ENCODE data around the gene JMJD8.
A peak's percentile ranks its signal among the peaks of the same experiment; 100 is the strongest.

JMJD8 gene

DNA sequence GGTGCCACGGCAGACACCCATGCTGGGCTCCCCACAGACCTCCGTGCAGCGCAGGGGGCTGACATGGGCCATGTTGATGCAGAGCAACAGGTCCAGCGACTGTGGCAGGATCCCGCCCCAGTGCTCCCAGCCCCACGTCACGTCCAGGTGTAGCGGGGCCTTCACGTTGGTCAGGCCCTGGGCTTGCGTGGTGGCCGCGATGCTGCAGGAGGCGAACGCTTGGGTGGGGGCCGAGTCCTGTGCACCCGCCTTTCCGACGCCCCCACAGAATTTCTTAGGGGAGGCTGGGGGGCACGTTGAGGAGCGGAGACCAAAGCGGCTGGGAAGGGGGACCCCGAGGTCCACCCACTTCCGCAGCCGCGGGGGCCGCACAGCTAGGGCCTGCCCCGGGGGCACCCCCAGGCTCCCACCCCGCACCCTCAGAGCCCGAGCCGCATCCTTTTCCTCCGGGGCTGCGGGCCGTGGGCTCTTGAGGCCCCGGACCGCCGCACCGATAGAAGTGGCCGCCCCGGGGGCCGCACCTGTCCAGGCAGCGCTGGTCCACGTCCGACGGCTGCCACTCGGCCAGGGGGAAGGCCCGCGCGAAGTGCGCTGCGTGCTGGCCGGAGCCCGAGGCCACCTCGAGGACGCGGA, 48.4 kb downstream of the JMJD8 start:
- TF ChIP-seq, protein P1, sequence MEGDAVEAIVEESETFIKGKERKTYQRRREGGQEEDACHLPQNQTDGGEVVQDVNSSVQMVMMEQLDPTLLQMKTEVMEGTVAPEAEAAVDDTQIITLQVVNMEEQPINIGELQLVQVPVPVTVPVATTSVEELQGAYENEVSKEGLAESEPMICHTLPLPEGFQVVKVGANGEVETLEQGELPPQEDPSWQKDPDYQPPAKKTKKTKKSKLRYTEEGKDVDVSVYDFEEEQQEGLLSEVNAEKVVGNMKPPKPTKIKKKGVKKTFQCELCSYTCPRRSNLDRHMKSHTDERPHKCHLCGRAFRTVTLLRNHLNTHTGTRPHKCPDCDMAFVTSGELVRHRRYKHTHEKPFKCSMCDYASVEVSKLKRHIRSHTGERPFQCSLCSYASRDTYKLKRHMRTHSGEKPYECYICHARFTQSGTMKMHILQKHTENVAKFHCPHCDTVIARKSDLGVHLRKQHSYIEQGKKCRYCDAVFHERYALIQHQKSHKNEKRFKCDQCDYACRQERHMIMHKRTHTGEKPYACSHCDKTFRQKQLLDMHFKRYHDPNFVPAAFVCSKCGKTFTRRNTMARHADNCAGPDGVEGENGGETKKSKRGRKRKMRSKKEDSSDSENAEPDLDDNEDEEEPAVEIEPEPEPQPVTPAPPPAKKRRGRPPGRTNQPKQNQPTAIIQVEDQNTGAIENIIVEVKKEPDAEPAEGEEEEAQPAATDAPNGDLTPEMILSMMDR (conservative IDR thresholded peaks at IDR 0.05), result no peak
- H3K27ac ChIP-seq, result peak overlapping the region; percentile 86

DNA sequence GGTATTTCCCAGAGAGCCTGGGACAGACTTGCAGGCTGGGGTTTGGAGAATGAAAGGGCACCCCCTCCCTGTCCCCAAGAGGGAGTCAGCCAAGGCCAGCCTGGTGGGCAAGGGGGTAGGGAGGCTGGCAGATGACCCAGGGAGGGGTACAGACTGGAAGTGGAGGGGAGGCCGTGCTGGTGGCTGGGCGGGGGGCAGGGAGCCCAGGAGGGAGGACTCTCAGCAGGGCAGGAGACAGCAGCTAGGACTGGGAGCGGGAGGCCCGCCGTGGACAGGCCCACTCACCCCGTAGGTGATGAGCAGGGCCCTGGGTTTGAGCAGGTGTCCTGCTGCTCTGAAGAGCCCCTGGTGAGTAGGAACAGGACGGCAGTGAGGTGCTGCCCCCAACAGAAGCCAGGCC, 49.1 kb downstream of the JMJD8 start:
- peak overlapping the region; percentile 86; the same call in 1 of the 2 replicates for H3K27ac ChIP-seq
- TF ChIP-seq, protein P1 (conservative IDR thresholded peaks at IDR 0.05), result no peak

DNA sequence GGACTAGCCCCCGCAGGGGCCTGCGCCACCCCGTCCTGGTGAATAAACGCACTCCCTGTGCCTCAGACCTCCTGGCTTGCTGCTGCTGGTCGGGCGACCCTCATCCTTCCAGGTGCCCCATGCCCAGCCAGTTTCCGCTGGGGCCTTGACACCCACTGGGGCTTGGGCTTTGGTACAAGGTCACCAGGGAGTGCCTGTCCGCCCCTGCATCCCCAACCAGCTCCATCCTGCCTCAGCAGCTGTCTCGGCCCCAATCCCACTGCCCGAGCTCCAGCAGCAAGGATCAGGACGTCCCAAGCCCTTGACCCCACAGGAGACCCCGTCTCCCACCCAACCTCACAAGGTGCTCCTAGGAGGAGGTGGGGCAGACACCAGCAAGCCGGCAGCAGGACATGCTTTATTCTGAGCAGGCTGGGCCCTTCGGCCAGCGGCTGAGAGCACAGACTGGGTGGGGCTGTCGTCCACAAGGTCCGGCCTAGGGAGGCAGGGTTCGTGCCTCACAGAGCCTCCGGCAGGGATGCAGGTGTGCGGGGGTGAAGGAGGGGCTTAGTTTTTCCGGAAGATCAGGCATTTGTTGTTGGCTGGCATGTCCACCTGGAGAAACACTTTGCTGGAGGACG, 50.0 kb downstream of the JMJD8 start:
- no peak overlapping the region for H3K27ac ChIP-seq
- TF ChIP-seq, protein P1 (conservative IDR thresholded peaks at IDR 0.05), result no peak

DNA sequence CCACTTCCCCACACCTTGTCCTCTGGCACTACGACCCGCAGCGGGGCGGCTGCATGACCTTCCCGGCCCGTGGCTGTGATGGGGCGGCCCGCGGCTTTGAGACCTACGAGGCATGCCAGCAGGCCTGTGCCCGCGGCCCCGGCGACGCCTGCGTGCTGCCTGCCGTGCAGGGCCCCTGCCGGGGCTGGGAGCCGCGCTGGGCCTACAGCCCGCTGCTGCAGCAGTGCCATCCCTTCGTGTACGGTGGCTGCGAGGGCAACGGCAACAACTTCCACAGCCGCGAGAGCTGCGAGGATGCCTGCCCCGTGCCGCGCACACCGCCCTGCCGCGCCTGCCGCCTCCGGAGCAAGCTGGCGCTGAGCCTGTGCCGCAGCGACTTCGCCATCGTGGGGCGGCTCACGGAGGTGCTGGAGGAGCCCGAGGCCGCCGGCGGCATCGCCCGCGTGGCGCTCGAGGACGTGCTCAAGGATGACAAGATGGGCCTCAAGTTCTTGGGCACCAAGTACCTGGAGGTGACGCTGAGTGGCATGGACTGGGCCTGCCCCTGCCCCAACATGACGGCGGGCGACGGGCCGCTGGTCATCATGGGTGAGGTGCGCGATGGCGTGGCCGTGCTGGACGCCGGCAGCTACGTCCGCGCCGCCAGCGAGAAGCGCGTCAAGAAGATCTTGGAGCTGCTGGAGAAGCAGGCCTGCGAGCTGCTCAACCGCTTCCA, 50.6 kb downstream of the JMJD8 start:
- no peak overlapping the region for H3K27ac ChIP-seq
- TF ChIP-seq, protein P1 (conservative IDR thresholded peaks at IDR 0.05), result no peak

DNA sequence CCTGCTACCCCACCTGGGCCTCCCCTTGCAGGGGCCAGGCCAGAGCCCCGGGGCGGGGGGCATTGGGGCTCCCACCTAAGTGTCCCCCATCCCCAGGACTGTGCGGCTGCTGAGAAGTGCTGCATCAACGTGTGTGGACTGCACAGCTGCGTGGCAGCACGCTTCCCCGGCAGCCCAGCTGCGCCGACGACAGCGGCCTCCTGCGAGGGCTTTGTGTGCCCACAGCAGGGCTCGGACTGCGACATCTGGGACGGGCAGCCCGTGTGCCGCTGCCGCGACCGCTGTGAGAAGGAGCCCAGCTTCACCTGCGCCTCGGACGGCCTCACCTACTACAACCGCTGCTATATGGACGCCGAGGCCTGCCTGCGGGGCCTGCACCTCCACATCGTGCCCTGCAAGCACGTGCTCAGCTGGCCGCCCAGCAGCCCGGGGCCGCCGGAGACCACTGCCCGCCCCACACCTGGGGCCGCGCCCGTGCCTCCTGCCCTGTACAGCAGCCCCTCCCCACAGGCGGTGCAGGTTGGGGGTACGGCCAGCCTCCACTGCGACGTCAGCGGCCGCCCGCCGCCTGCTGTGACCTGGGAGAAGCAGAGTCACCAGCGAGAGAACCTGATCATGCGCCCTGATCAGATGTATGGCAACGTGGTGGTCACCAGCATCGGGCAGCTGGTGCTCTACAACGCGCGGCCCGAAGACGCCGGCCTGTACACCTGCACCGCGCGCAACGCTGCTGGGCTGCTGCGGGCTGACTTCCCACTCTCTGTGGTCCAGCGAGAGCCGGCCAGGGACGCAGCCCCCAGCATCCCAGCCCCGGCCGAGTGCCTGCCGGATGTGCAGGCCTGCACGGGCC, 51.4 kb downstream of the JMJD8 start:
- TF ChIP-seq, protein P1 (conservative IDR thresholded peaks at IDR 0.05), result no peak

DNA sequence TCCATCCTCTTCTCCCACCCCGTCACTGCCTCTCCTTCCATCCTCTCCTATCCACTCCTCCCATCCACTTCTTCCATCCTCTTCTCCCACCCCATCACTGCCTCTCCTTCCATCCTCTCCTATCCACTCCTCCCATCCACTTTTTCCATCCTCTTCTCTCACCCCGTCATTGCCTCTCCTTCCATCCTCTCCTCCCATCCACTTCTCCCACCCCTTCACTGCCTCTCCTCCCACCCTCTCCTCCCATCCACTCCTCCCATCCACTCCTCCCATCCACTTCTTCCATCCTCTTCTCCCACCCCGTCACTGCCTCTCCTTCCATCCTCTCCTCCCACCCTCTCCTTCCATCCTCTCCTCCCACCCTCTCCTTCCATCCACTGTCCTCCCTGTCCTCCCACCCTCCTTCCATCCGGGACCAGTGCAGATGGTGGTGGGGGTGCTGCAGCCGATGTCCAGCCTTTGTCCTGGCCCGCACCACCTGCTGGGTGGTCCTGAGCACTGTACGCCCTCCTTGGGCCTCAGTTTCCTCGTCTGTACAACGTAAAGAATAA, 52.3 kb downstream of the JMJD8 start:
- H3K27ac ChIP-seq, result no peak overlapping the region
- TF ChIP-seq, protein P1 (conservative IDR thresholded peaks at IDR 0.05), result no peak

More for the DNA sequence above, 51.4 kb downstream of the JMJD8 start:
- no peak overlapping the region for H3K27ac ChIP-seq

All from VCaP (cell line).